Suprapubic skin (tissue), 4 donors: ENCODE data around the gene GPBP1.
"Not testable (repeated sequence)": the region's sequence is repeated elsewhere in the genome, so short reads cannot be mapped to it uniquely, and the experiment has no call there.

ENCODE experiments used
- EP300 ChIP-seq: sonication (generic); formaldehyde crosslinking; IDR thresholded peaks from one replicate; pipeline ENCODE4 v1.6.1; 2017; ENCODE audit warnings: antibody characterized with exemption
- POLR2AphosphoS5 ChIP-seq, 3 donors: sonication (generic); formaldehyde crosslinking; IDR thresholded peaks; one replicate each; pipeline ENCODE4 v1.6.1; 2017; ENCODE audit warnings: antibody characterized with exemption in 3 of 3
- TF ChIP-seq, protein P1 (sequence below), 2 donors: fragments of 200-600 bp in 1 of 2; fragments of 450-650 bp in 1 of 2; sonication (generic) in 1 of 2; IDR thresholded peaks; one replicate each; pipeline ENCODE4 v1.5.1; 2016 to 2019; ENCODE audit warnings: antibody characterized with exemption in 2 of 2, mild to moderate bottlenecking in 1 of 2, moderate library complexity in 1 of 2

DNA sequence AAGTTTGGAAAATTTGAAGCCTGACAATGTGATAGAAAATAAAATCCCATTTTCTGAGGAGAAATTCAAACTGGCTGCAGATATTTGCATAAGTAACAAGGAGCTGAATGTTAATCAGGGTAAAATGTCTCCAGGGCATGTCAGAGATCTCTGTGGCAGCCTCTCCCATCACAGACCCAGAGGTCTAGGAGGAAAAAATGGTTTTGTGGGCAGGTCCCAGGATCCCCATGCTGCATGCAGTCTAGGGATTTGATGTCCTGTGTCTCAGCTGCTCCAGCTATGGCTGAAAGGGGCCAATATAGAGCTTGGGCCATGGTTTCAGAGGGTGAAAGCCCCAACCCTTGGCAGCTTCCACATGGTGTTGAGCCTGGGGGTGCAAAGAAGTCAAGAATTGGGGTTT is 135.2 kb downstream of the GPBP1 start:
- TF ChIP-seq POLR2AphosphoS5 (IDR thresholded peaks at IDR 0.05); EP300: not testable (repeated sequence)
- TF ChIP-seq, protein P1, sequence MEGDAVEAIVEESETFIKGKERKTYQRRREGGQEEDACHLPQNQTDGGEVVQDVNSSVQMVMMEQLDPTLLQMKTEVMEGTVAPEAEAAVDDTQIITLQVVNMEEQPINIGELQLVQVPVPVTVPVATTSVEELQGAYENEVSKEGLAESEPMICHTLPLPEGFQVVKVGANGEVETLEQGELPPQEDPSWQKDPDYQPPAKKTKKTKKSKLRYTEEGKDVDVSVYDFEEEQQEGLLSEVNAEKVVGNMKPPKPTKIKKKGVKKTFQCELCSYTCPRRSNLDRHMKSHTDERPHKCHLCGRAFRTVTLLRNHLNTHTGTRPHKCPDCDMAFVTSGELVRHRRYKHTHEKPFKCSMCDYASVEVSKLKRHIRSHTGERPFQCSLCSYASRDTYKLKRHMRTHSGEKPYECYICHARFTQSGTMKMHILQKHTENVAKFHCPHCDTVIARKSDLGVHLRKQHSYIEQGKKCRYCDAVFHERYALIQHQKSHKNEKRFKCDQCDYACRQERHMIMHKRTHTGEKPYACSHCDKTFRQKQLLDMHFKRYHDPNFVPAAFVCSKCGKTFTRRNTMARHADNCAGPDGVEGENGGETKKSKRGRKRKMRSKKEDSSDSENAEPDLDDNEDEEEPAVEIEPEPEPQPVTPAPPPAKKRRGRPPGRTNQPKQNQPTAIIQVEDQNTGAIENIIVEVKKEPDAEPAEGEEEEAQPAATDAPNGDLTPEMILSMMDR (IDR thresholded peaks at IDR 0.05), result not testable (repeated sequence)
